GM18951 (cell line): Measurements from ENCODE around the gene LPP.
"Not testable (repeated sequence)": the region's sequence is repeated elsewhere in the genome, so short reads cannot be mapped to it uniquely, and the experiment has no call there.

Experiments
- POLR2A ChIP-seq: IDR thresholded peaks from 4 replicates; pipeline ENCODE4 v1.6.1; 2011; ENCODE audit warnings: mild to moderate bottlenecking; ENCODE audit not compliant: insufficient read length, insufficient read depth; ENCODE audit errors: extremely low read depth
- in situ Hi-C: fragments of 300-500 bp; cut with MboI; formaldehyde crosslinking; loops from one replicate; pipeline ENCODE4 v1.12.0; 2022; ENCODE audit warnings: low sequenced_read_pairs, mixed read lengths, inconsistent platforms; ENCODE audit not compliant: unreplicated experiment

LPP gene

DNA sequence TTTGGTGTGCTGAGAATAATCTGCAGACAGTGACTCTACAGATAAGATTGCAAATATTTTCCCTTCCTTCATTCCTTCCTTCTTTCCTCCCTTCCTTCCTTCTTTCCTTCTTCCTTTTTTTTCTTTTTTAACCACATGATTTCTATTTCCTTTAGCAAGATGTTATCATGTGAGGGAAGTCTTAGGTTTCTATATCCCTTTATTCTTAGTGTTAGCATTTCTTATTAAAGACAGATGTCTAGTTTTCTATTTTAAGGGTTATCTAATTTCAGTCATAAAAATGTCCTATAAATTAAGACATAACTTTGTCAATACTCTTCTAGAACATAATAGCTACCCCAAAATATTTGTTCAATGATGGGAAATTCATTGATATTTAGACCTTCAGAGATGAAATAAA is 470.9 kb downstream of the LPP start:
- TF ChIP-seq POLR2A: no peak
- in situ Hi-C loops: no loop called here

GRCh38 chr3:188627652-188628051 is 473.7 kb downstream of the LPP start:
- TF ChIP-seq POLR2A: no peak
- in situ Hi-C loops: no loop called here

DNA sequence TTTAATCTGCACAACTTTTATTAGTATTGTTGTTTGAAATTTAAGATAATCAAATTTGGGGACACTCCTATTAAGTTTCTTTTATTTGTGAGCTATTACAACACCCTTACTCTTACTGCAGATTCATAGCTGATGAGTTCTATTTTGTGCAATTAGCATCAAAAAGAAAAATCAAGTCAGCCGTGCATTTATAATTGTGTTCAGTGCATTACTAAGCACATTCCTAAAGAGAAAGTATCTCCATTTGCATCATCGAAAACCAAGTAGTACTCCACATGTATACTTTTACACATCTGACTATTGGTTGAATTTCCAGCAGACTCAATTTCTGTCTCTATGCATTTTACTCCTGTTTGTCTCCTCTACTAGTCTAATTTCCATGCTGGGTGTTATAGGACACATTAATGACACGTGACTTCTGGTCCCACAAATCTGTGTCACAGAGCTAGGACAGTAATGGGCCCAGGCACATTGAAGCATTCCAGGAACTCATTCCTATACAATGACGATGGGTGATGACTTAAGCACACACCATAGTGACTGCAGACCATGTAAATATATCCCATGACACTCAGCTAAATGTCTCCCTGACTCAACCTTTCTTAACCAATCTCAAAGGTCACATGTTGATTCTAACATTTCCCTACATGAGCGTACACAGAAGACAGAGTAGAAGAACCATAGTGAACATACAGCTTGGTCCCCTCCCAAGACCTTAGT is 477.5 kb downstream of the LPP start:
- no peak for TF ChIP-seq POLR2A
- in situ Hi-C loops: no loop called here

GRCh38 chr3:188633206-188633605 is 479.2 kb downstream of the LPP start:
- TF ChIP-seq POLR2A: no peak
- in situ Hi-C loops: no loop called here

DNA sequence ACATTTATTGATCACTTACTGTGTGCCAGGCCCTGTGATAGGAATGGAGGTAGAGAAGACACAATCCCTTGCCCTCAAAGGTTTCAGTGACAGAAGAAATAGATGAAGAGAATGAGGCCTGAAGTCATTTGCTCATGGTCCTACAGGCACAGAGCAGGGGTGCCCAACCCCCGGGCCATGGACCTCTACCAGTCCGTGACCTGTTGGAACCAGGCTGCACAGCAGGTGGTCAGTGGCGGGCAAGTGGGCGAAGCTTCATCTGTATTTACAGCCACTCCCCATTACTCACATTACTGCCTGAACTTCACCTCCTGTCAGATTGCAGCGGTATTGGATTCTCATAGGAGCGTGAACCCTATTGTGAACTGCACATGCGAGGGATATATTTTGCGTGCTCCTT is 480.3 kb downstream of the LPP start:
- no peak for TF ChIP-seq POLR2A
- in situ Hi-C loops: no loop called here

GRCh38 chr3:188635258-188636042 is 481.5 kb downstream of the LPP start:
- TF ChIP-seq POLR2A: no peak
- in situ Hi-C loops: no loop called here

DNA sequence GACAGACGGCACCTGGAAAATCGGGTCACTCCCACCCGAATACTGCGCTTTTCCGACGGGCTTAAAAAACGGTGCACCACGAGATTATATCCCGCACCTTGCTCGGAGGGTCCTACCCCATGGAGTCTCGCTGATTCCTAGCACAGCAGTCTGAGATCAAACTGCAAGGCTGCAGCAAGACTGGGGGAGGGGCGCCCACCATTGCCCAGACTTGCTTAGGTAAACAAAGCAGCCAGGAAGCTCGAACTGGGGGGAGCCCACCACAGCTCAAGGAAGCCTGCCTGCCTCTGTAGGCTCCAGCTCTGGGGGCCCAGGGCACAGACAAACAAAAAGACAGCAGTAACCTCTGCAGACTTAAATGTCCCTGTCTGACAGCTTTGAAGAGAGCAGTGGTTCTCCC is 482.3 kb downstream of the LPP start:
- in situ Hi-C loops: not testable (repeated sequence)

DNA sequence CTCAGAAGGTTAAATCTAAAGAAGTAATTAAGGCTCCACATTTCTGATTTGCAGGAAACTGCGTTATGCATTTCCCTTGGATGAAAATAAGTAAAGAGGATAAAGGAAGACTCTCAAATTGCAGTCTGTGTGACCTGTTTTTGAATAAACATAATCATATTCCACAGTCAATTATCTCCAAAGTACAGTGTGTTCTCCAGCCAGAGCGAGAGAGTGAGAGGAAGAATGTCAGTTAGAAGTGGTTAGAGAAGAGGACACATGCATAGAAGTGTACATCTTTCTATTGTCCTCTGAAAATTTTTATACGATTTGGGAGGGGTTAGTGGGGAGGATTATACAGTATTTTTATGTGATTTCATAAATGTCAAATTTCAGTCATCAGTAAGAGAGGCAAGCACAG is 487.1 kb downstream of the LPP start:
- TF ChIP-seq POLR2A: no peak
- in situ Hi-C loops: no loop called here

DNA sequence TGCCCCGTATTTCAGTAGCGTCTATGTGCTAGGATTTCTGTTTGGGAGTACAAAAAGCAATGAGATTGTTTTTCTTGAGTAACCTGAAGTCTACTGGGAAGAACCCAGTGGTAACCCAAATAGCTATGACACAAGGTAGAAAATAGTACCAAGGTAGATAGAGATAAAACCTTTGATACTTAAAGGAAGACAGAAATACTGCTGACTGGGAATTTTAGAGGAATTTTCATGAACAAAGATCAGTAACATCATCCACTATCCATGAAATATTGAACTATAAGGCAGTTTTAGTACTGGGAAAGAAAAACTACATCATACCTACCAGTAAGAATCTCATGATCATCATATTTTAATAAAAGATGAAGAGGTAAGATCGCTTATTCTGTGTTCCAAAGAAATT is 489.8 kb downstream of the LPP start:
- in situ Hi-C loops: no loop called here
- no peak for TF ChIP-seq POLR2A

DNA sequence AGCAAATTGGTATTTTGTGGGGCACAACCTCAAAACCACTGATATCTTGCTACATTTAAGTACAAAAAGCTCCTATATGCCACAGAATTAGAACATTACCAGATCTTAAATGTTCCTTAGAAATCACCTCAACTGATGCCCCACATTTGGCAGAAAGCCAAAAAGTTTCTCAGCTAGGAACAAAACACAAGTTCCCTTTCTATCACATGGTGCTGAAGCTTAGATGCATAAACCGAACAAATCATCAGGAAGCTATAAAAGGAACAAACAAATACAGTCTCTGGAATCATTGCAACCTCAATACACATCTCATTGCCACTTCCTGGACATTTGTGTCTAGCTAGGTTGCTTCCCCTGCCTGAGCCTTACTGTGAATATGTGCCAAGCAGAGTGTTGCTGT is 492.6 kb downstream of the LPP start:
- in situ Hi-C loops: no loop called here
- TF ChIP-seq POLR2A: no peak

GRCh38 chr3:188647237-188647636 is 493.3 kb downstream of the LPP start:
- in situ Hi-C loops: no loop called here
- no peak for TF ChIP-seq POLR2A

DNA sequence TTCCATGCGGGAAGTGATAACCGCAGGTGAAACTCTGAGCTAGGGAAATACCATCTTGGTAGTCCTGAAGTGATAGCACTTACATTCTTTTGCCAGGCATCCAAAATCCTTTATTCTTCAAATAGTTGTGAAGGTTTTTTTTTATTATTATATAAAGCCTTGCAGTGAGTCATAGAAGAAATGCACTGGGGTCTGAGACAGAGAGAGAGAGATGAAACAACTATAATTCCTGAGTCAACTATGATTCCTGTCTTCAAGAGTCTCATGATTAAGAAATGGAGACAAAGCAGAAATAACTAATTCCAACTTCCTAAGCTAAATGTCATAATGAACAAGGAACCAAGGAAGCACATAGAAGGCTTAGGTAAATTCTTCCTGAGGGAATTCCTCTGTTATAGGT is 495.6 kb downstream of the LPP start:
- no peak for TF ChIP-seq POLR2A
- in situ Hi-C loops: no loop called here

DNA sequence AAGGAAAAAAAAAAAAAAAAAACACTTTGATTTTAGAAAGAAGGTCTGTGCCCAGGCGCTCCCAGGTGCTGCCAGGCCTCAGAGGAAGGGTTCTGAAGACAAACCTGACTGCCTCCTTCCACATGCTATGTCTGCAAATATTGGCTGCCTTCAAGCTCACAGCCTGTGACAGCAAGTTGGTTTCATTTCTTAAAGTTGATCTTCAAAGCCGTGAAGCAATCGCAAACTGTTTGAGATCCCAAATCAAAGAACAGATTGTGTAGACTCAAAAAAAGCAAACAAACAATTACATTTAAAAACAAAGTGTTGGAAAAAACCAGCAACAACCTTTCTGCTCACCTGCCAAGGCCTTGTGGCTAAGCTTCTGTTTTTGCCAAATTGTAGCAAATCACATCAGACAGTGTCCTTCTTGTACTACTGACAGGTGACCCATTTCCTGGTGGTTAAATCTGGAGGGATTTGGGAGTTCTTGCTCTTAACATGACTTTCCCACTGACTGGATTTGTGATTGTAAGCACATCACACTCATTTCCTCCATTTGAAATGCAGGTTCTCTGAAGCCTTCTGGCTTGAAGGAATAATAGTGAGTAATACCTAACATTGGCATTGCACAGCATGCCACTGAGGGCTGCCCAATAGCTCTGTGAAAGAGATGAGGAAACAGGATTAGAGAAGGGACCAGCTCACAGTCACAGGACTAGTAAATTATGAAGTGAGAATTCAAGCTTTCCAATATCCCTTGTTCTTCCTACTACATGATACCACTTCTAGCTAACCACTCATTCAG is 502.4 kb downstream of the LPP start:
- no peak for TF ChIP-seq POLR2A
- in situ Hi-C loops: loop anchor here (25.0 kb wide), 1 partner anchor 919 kb away; the partner anchor contains the start of gene BCL6
